Stimulated activated CD4-positive, alpha-beta T cell treated with anti-CD3 and anti-CD28 coated beads, TNF-alpha, amount 100 ng/mL, for 4 hours (primary cell): Measurements from ENCODE around the gene PXDC1.
A peak's percentile ranks its signal among the peaks of the same experiment; 100 is the strongest.
"Not testable (repeated sequence)": the region's sequence is repeated elsewhere in the genome, so short reads cannot be mapped to it uniquely, and the experiment has no call there.

Source experiments
- DNase-seq, 3 experiments: peaks; one replicate each; pipeline ENCODE4 v3.0.0-alpha.2; 2020; ENCODE audit warnings: low read depth in 3 of 3

Gene PXDC1

DNA sequence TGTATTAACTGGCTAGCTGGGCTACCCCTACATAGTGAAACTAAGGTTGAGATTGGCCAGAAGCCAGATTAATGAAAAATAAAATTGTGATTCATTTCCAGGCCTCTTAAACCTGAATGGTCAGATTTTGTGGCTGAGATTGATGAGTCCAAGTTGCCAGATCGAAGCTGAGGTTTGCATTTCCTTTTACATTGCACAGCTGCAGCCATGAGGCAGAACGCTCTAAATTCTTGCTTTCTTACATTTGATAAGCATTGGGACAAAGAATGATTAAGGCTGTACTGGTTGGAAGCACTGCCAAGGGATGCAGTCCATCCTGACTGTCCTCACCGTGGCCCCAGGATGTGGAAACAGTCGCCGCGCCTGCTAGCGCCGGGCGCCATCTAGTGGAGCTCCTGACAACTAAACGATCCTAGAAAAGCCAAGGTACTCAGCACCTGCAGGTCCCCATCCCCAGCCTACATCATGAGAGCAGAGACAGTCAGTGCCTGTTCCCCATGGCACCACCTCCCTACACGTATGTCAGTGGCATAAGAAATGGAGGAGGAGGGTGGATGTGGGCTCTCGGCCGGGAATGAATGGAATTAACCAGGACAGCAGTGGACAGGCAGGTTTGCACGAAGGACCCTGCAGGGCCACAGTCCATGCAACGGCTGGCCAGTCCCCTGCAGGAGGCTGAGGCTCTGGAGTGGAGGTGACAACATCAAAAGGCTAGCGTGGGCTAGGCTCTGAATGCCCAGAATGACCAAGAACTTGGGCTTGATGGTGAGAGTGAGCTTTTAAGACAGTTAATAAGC lies 19.0 kb downstream of the PXDC1 start:
- peak in 1 of 3 experiments; percentile 41 for DNase-seq

DNA sequence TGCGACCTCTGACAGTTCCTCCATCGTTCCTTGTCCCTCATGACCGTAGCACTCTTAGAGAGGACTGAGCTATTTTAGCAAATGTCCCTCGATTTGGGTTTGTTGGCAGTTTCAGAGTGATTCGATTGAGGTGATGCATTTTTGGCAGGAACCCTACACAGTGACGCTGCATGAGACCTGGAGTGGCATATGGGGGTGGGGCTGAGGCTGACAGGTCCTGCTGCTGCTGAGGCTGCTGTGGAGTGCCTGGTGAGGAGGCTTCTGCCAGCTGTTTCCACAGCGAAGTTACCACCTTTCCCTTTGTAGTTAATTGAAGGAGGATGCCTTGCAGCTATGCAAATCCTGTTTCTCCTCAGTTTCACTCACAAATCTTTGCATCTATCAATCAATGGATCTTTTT lies 19.8 kb downstream of the PXDC1 start:
- no peak for DNase-seq

DNA sequence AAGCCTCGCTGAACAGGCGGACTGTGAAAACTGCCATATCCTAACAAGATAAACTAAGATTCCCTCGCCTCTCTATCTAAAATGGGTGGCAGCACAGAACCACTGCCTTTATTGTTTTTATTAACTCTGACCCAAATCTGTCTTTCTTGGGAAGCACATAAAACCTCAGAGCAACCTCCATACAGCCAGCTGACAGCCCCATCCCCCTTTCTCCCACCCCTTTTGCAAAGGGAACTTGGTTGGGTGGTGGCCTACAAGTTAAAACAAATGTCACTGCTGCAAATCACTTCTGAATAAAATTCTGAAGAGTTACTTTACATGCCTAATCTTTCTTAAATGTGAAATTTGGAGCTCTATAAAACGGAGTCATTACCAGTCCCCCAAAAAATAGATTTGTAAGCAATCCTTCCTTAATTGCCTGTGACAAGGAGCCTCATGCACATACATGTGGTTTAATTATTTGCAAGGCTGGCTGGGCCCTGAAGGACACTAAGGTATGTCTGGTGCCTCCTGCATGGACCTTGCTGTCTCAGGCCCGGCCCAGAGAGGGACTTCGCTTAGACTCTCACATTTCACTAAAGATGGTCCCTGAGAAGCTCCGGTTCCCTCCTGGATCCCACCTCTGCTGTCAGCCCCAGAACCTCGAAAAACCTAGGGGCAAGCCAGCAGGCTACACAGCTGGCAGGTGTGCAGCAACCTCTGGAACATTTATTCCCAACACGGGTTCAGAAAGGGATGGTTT lies 21.7 kb downstream of the PXDC1 start:
- DNase-seq, result no peak

DNA sequence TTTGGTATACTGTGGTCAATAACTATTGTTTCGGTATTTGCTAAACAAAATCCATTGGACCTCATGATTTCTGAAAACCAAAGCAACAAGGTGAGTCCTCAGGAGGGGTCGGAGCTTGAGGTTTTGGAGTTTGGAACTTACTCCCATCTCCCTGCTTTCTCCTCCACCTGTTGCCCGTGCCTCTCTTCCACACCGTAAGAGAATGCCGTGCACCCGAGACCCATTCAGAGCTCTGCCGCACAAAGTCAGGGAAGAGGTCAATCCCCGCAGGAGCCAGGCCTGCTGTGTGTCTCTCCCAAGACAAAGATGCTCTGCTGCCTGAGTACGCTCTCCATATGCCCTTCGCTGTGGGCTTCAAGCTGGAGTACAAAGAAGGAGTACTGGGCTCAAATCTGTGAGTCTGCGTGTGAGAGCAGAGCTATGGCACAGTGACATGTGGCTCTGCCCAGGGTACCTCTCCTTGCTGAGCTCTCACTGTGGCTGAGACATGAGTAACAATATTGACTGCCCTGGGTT lies 23.9 kb downstream of the PXDC1 start:
- no peak for DNase-seq

DNA sequence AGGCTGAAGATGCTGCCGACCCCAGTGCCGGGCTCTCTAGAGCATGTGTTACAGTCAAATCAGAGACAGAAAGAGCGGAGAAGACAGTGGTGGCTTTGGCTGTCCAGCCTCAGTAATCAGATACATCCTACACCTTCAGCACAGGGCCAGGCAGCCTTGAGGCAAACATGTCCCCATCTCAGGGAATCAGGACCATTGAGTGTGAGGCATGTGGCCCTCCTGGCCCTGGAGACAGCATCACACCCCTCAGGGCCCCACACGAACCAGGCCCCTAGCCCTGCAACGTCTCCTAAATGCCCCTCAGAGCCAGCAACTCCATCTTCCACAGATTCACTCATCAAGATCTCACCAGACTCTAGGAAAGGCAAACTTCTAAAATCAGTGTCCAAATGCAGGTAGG lies 24.5 kb downstream of the PXDC1 start:
- DNase-seq, result no peak

DNA sequence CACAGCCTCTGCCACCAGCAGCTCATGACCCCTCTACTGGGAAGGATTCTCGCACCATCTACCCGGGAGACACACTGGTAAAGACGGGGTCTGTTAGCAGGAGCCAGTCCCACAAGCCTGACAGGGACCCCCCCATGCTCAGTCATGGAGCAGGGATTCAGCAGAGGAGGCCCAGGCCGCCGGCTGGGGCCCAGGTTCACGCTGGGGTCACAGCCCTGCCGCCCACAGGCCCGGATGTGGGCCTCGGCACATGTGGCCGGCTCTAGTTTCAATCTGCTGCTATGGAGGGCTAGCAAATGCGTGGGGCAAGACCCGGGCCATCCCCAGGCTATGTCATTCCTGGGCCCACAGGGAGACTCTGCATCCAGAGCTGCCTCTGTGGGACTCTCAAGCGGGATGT lies 25.1 kb downstream of the PXDC1 start:
- DNase-seq, result no peak

DNA sequence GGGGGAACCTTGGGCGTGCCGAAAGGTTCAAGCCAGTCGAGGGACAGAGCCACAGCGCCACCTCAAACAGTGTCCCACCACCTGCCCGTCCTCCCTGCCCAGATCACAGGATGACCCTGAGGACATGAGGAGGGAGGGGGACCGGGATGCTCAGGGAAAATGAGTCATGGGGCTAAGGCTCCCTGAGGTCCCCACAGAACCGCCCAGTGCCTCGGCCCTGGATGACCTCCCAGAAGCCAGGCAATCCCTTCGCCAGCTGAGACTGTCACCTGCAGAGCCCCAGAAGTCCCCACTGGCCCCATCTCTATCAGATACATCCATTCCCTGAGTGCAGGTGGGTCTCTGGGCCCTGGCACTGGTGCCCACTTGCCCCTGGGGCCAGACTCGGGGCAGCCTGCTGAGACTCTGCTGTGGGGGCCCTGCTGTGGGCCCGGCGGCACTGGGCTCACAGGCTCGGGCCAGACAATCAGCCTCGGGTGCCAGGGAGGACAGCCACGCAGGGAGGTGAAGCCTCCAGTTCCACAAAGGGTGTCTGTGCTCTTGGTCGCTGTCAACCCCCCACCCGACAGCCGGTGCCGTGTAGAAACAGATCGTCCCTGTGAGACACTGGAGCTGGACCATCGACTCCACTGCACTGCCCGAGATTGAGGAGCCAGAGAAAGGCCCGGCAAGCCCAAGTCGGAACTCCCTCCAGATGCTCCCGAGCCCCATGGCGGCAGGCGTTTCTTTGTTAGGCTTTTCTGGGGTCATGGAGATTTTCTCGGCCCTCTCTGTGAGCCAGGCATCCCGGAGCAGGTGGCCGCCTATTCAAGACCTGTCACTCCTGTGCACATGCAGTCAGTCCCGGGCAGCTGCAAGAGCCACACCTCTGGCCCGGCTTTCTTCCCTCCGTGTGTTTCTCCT lies 26.1 kb downstream of the PXDC1 start:
- no peak for DNase-seq

DNA sequence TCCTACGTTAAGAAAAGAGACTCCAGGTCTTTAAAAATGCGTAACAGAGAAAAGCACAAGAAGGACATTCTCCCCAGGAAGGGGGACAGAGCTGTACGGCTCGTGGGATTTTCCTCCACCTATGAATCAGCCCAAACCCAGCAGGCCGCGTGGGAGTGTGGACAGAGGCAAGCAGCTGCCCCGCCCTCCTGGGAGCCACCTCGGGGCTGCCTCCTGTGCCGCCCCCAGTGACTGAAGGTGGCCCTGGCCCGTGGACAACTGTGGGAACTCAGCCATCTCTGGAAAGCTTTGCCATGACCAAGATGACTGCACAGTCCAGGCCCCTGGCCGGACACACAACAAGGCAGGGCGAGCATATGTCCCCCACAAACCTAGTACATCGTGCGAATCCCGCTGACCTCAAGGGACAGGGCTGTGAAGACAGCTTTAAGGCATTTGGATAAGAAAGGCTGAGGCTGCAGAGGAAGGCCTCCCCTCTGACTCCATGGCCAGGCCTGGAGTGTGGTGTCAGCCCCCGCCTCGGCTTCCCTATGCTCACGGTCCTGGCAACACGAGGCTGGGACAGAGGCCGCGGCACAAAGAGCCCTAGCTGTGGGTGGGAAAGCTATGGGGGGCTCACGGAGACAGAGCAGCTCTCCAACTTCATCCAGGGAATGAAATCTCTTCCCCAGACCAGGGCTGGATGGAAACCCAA lies 26.9 kb downstream of the PXDC1 start:
- no peak for DNase-seq

DNA sequence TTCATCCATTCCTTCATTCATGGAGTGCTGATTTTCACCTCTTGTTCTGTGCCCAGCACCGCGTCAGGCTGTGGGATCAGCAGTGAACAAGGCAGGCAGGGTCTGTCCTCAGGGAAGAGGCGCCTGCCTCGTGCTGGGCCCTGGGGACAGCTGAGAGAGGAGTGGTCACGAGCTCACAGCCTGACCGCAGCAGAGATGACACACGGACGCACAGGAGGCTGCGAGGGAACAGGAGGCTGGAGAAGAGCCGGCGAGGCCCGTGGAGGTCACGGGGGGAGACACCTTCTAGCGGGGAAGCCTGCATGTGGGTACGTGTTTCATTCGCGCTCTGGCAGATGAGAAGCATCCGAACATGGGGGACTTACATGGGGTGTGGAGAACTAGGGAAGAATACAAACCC lies 27.5 kb downstream of the PXDC1 start:
- DNase-seq, result no peak

DNA sequence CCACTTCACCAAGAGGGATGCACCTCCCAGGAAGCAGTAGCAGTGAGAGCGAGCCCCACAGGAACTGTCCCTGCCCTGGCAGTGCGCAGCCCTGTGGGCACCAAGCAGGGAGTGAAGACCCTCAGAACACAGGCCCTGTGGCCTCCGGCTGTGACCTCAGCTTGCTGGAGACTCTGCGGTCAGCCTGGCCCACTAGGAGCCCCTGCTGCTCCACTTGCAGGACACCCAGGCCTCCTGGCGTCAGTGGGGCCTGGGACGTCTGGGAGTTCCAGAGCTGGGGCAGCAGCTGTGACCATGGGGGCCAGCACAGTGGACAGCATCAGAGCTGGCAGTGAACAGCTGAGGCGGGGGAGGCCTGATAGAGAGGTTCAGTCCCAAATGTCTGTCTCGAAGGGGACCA lies 28.3 kb downstream of the PXDC1 start:
- no peak for DNase-seq

DNA sequence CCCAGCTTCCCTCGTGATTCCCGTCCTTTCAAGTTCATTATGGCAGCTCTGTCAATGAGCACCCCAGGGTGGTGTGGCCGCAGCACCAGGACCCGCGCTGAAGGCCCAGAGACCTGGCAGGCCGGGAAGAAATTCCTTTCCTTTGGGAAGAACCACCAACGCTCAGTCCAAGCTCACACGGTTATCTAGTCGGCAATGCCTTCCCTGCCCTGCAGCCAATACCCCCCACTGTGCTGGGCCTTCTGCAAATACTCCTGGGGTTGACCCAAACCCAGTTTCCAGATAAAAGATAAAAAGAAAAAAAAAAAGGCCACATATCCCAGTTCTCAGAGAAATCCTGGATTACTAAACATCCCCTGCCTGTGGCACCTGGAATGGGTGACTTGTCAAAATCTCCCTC lies 28.7 kb downstream of the PXDC1 start:
- DNase-seq, result no peak

DNA sequence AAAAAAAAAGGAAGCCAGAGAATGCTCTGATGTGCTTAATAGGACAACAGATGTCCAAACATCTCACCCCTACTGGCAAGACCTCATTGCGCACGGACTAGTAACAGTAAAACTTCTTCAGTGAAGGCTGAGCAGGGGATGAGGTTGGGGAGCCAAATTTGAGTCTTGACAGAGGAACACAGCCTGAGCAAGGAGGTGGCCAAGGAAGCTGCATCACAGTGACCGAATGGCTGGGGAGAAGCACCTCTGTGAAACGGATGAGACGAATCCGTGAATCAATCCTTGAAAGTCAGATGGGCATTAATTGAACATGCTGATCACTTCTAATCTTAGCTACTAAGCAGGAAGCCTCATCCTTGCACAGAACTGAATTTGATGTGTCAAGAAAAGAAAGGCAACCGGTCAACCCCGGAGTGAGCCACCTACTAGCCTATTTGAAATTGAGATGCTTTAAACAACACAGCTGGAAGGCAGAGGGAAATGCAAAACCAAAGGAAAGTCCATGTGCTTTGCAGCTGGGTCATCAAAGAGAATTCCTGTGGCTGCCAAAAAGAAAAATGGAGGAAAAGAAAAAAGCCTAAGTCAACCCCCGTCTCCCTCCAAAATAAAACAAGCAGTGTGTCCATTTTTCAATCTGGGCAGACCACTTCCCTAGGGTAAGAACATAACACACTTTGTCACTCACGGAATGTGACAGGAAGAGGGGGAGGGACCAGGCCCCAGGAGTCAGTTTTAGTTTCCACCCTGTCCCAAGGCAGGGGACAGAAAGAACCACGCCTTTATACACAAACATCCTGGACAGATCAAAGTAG lies 29.5 kb downstream of the PXDC1 start:
- DNase-seq, result no peak

DNA sequence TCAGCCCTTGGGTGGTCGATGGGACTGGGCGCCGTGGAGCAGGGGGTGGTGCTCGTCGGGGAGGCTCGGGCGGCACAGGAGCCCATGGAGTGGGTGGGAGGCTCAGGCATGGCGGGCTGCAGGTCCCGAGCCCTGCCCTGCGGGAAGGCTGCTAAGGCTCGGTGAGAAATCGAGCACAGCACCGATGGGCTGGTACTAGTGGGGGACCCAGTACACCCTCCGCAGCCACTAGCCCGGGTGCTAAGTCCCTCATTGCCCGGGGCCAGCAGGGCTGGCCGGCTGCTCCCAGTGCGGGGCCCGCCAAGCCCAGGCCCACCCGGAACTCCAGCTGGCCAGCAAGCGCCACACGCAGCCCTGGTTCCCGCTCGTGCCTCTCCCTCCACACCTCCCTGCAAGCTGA lies 30.7 kb downstream of the PXDC1 start:
- not testable (repeated sequence) for DNase-seq

DNA sequence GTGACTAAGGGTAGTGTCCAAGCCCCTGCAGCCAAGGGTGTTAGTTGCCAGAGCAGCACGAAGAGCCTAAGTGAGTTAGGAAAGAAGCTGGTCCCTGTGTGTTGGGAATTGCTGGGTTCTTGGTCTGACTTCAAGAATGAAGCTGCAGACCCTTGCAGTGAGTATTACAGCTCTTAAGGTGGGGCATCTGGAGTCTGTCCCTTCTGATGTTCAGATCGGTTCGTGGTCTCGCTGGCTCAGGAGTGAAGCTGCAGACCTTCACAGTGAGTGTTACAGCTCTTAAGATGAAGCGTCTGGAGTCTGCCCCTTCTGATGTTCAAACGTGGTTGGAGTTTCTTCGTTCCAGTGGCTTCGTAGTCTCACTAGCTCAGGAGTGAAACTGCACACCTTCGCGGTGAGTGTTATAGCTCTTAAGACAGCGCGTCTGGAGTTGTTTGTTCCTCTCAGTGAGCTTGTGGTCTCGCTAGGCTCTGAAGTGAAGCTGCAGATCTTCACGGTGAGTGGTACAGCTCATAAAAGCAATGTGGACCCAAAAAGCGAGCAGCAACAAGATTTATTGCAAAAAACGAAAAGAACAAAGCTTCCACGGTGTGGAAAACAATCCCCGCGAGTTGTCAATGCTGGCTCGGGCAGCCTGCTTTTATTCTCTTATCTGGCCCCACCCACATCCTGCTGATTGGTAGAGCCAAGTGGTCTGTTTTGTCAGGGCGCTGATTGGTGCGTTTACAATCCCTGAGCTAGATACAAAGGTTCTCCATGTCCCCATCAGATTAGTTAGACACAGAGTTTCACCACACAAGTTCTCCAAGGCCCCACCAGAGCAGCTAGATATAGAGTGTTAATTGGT lies 31.8 kb downstream of the PXDC1 start:
- DNase-seq, result no peak

DNA sequence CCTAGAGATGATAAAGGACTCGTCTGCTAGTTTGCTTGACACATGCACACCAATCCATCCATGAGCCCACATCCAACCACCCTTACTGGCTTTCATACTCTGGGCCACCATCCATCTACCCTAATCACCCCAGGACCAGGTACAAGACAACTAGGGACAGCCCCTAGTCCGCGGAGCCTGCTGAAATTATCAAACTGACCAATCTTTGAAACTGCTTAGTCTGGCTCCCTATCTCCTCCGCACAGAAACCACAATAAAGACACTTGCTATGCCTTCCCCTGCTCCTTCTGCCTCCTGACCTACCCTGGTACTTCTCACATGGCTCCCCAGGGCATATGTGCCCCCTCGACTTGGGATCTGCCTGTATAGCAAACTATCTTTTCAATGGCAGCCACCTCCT lies 33.1 kb downstream of the PXDC1 start:
- DNase-seq, result no peak

DNA sequence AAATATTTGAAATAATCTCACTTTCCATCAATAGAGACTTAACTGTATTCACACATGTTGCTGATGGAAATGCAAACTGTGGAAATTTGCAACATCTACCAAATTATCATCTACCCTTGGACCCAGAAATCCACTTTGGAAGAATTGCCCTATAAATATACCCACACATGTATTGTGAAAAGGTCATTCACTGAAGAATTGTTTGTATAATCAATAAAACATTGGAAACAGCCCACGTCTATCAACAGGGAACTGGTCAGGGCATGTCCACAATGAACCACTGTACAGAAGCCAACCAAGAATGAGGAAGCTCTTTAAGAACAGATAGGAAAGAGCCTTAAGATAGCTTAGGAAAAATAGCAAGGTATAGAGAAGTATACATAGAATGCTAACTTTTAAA lies 36.2 kb downstream of the PXDC1 start:
- DNase-seq, result no peak

DNA sequence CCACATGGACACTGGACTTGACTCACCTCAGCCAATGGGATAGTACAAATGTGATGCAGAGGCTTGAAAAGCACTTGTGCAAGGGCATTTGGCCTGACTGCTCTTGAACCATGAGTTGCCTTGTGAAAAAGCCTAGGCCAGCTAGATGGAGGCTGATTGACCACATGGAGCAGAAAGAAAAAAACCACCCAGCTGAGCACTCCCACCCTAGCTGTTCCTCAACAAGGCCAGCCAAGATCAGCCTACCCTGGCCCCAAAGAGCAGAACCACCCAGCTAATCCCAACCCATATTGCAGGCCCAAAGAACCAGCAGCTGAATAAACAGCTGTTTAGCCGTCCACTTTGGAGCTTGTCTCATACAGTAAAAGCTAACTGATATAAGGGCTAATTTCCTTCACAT lies 36.7 kb downstream of the PXDC1 start:
- no peak for DNase-seq

DNA sequence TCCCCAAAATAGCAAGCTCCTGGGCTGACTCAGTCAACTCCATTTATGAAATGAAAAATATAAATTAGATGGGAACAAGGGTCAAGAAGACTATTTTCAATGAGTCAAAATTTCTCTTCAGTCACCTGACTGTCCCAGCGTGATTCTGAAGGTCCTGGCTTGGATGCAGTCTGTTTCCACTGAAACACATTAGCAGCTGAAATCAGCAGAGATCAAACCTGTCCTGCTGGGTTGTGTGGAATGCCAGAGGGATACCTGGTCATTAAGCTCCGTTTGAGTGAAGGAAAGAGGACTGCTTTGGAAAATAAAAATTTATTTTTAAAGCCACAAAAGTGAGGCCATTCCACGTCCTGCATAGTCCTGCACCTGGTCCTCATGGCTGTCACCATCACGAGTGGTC lies 37.4 kb downstream of the PXDC1 start:
- DNase-seq, result no peak

DNA sequence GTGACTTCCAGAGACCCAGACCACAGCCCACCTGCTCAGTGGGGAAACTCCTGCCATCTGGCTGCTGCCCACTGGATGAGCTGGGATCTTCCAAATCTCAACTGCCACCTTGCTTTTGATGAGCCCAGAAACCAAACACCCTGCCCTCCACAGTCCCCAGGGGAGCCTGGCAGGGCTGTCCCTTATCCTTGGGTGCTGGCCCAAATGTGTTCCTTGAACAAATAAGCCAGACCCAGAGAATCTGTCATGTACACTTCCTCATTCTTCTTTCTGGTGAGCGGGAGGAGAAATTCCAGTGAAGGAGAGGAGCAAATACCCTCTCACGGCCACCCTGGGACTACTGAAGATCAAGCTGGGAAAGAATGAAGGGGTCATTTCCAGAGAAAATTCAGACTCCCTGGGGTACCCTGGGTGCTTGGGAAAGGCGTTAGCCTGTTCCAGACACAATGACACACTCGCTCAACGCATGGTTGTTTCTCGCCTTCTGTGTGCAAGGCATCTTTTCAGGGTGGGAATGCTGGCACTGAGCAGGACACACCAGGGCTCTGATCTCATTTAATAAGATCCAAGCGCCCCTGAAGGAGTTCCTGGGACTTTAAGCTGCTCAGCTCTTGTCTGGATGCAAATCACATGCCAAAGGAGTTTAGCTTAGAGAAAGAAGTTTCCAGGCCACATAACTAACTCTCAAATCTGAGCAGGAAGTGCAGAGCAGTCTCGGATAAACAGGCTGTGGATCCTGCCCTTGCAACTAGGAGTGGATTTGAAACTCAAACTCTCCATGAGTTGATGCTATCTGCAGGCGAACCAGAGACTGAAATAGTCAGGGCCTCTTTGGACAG lies 38.5 kb downstream of the PXDC1 start:
- DNase-seq, result no peak
